K562 treated with DMSO at 1 percent for 4 hours (cell line): Measurements from ENCODE around the gene SMAD4. TPM values are rescaled to one million over a fixed set of nuclear protein-coding genes. Genes with fewer than 3 reads are reported as not detected.

ENCODE experiments used
- total RNA-seq: library from RNA; unstranded; fragments of 300-600 nt; gene quantifications from 2 replicates; pipeline ENCODE4 v1.2.3, GENCODE V29; 2022; ENCODE audit not compliant: insufficient read depth

The SMAD4 gene
- total RNA-seq, result 20.9 and 26.0 TPM in 2 replicates

GRCh38 chr18:51029694-51030536, at the start of gene SMAD4:
TSS of gene SMAD4 (plus strand) at chr18:51030213. CDS start at chr18:51047047, 16,834 bp downstream.

Other genes with a start within 250 kb of the SMAD4 start
- not detected in 2 replicates for gene MRO, start 210.2 kb upstream of the SMAD4 start, total RNA-seq
- gene ME2, start 151.1 kb upstream of the SMAD4 start, total RNA-seq, result 13.7 and 14.5 TPM in 2 replicates
- gene ELAC1, start 62.2 kb upstream of the SMAD4 start, total RNA-seq, result 1.4 and 3.4 TPM in 2 replicates
- gene MEX3C, start 167.5 kb downstream of the SMAD4 start, total RNA-seq, result 8.4 and 10.3 TPM in 2 replicates